ENCODE data around the gene ATP9B. TPM values are rescaled to one million over a fixed set of nuclear protein-coding genes. Genes with fewer than 3 reads are reported as not detected.
"Not testable (repeated sequence)": the region's sequence is repeated elsewhere in the genome, so short reads cannot be mapped to it uniquely, and the experiment has no call there.

The ATP9B gene
- total RNA-seq, 1 donor from 2014 or later, result 34.1 TPM

GRCh38 chr18:79283131-79283810 lies 214.1 kb downstream of the ATP9B start:
- DNase-seq (ENCODE audit: extremely low spot score, unreplicated experiment), result no peak
- H3K9me3 Mint-ChIP-seq, result no peaks in the 10 kb centered on the region
- TF ChIP-seq CTCF (conservative IDR thresholded peaks at IDR 0.05), result no peak
- H3K4me1 Mint-ChIP-seq (ENCODE audit: unreplicated experiment), result peaks cover 7% of the 10 kb centered on the region
- H3K27me3 Mint-ChIP-seq, result no peaks in the 10 kb centered on the region
- H3K36me3 Mint-ChIP-seq, result peaks cover 21% of the 10 kb centered on the region
- no peak overlapping the region for H3K4me3 Mint-ChIP-seq
- H3K27ac Mint-ChIP-seq, result no peak overlapping the region

GRCh38 chr18:79283929-79284328 lies 214.7 kb downstream of the ATP9B start:
- no peaks in the 10 kb centered on the region for H3K27me3 Mint-ChIP-seq
- no peak for TF ChIP-seq CTCF (conservative IDR thresholded peaks at IDR 0.05)
- no peaks in the 10 kb centered on the region for H3K9me3 Mint-ChIP-seq
- H3K4me3 Mint-ChIP-seq, result no peak overlapping the region
- no peak overlapping the region for H3K27ac Mint-ChIP-seq
- H3K4me1 Mint-ChIP-seq (ENCODE audit: unreplicated experiment), result peaks cover 7% of the 10 kb centered on the region
- peaks cover 16% of the 10 kb centered on the region for H3K36me3 Mint-ChIP-seq
- DNase-seq (ENCODE audit: extremely low spot score, unreplicated experiment), result no peak

- peaks cover 16% of the 10 kb centered on the region for H3K36me3 Mint-ChIP-seq
- H3K4me3 Mint-ChIP-seq; H3K27me3 Mint-ChIP-seq; H3K27ac Mint-ChIP-seq; H3K4me1 Mint-ChIP-seq (ENCODE audit: unreplicated experiment); H3K9me3 Mint-ChIP-seq; DNase-seq (ENCODE audit: extremely low spot score, unreplicated experiment): not testable (repeated sequence)
These were observed 216.0 kb downstream of the ATP9B start for GRCh38 chr18:79285191-79285590.

- not testable (repeated sequence) for H3K27me3 Mint-ChIP-seq; H3K9me3 Mint-ChIP-seq; H3K36me3 Mint-ChIP-seq; DNase-seq (ENCODE audit: extremely low spot score, unreplicated experiment); H3K4me3 Mint-ChIP-seq; H3K4me1 Mint-ChIP-seq (ENCODE audit: unreplicated experiment); H3K27ac Mint-ChIP-seq
These were observed 221.2 kb downstream of the ATP9B start for GRCh38 chr18:79290409-79290808.

GRCh38 chr18:79290876-79291275 lies 221.7 kb downstream of the ATP9B start:
- Mint-ChIP-seq H3K4me1 (ENCODE audit: unreplicated experiment) (no peaks in the 10 kb centered on the region), H3K27me3 (no peaks in the 10 kb centered on the region)
- TF ChIP-seq CTCF (conservative IDR thresholded peaks at IDR 0.05), result no peak

GRCh38 chr18:79294235-79294634 lies 225.0 kb downstream of the ATP9B start:
- no peak overlapping the region for H3K4me3 Mint-ChIP-seq
- TF ChIP-seq CTCF (conservative IDR thresholded peaks at IDR 0.05), result no peak
- H3K4me1 Mint-ChIP-seq (ENCODE audit: unreplicated experiment), result no peaks in the 10 kb centered on the region
- H3K36me3 Mint-ChIP-seq, result peaks cover 6% of the 10 kb centered on the region
- no peaks in the 10 kb centered on the region for H3K27me3 Mint-ChIP-seq
- H3K9me3 Mint-ChIP-seq, result no peaks in the 10 kb centered on the region
- no peak overlapping the region for H3K27ac Mint-ChIP-seq
- DNase-seq (ENCODE audit: extremely low spot score, unreplicated experiment), result no peak

More at GRCh38 chr18:79290876-79291275, 221.7 kb downstream of the ATP9B start:
- H3K36me3 Mint-ChIP-seq, result peaks cover 6% of the 10 kb centered on the region
- H3K4me3 Mint-ChIP-seq, result no peak overlapping the region
- DNase-seq (ENCODE audit: extremely low spot score, unreplicated experiment), result no peak
- H3K9me3 Mint-ChIP-seq, result no peaks in the 10 kb centered on the region
- no peak overlapping the region for H3K27ac Mint-ChIP-seq
